Measurements from ENCODE around the gene SLC7A5.
"Not testable (repeated sequence)": the region's sequence is repeated elsewhere in the genome, so short reads cannot be mapped to it uniquely, and the experiment has no call there.

The SLC7A5 gene

DNA sequence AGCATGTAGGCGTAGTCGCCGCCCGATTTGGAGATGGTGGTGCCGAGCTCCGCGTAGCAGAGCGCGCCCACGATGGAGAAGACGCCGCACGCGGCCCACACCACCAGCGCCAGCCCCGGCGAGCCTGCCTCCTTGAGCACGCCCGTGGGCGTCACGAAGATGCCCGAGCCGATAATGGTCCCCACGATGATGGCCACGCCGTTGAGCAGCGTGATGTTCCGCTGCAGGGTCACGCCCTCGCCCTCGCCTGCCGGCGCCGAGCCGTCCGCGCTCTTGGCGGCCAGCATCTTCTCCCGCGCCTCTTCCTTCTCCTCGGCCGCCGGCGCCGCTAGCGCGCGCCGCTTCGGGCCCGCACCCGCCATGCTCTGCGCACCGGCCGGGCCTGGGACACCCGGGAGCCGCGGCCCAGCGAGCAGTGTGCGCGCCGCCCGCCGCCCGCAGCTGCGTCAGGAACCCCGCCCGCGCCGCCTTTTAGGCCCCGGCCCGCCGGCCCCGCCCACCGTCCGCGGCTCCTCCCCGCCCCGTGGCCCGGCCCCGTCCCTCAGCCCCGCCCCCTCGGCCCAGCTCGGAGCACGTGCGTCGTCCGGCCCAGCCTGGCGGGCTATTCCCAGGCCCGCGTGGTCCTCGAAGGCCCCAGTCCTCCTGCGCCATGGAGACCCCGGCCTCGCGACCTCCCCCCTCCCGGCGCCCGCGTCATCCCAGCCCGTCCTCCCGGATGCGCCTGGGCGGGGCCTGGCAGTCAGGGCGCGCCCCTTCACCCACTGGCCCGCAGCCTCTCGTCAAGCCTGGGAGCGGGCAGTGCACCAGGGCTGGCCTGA lies at the start of gene SLC7A5:
TSS of gene SLC7A5 (minus strand) at position 447 of the 818 bp plus-strand sequence. CDS start at position 362, 85 bp downstream.
- not testable (repeated sequence) for DNase-seq

DNA sequence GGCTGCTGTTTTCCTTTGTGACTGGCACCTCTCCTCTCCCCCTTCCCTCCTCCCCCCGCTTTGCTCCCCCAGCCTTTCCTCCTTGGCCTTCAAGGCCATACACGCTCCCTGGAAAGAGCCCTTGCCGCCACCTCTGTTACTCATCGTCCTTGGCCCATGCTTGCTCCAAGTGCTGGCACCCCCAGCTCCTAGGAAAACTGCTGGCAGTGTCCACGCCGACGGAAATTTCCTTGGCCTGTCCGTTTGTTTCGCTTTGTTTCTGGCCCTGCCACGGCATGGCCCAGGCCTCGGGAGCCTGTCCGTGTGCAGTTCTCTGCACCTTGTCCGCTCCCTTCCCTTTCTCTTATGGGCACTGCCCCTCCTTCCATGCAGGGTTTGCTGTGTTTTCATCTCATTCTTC lies 49.0 kb upstream of the SLC7A5 start:
- no peak for DNase-seq

DNA sequence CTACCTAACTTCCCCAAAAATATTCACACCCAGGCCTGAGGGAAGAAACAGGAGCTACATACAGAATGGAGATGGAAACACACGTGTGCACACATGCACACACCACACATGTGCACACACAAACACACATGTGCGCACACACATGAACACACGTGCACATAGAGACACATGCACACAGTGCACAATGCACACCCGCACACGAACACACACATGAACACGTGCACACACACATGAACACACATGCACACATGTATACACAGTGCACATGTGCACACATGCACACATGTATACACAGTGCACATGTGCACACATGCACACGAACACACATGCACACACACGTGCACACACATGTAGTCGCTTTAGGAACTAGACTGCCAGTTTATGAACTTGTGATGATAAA lies 48.2 kb upstream of the SLC7A5 start:
- no peak for DNase-seq

DNA sequence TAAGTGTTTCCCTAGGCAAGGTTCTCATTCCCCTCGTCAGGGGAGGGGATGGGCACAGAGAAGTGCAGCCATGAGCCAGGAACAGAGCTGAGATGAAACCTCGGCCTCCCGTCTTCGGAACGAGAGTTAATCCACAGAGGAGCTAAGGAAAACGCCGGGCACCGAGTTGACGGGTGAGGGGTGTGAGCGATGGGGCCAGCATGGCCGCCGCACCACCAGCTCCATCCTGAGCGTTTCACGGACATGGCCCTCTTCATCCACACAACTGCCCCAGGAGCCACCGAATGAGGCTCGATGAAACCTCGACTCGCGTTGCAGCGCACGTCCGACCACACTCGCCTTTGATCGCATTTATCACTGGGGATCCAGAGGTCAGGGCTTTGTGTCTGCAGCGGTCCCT lies 45.5 kb upstream of the SLC7A5 start:
- DNase-seq, result no peak

DNA sequence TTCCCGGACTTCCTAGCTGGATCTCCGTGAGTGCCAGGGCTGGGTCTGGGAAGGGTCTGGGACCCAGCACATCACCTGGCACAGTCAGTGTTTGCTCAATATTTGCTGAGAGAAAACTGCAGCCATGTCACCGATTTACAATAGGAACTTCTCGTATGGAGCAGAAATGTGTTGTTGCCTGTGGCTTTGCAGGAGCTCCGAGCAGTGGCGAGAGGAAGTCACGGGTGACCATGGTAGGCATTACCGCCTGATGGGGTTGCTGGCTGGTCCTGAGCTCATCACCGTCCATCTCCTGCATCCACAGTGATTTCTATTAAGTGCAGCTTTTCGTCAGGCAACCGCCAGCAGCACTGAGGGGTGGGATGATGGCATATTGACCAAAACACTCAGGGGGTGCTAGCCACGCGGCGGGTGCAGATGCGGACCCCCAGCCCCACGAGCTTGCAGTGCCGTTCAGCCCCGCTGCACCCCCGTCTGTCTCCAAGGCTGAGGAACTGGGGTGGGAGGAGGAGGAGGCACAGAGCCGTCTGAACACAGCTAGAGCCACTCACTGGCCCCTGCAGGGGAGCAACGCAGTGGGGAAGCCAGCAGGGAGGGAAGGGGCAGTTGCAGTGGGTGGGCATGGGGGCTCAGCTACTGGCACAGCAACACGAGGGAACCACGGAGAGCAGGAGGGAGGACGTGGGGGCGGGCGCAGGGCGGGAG lies 44.9 kb upstream of the SLC7A5 start:
- DNase-seq, result not testable (repeated sequence)

DNA sequence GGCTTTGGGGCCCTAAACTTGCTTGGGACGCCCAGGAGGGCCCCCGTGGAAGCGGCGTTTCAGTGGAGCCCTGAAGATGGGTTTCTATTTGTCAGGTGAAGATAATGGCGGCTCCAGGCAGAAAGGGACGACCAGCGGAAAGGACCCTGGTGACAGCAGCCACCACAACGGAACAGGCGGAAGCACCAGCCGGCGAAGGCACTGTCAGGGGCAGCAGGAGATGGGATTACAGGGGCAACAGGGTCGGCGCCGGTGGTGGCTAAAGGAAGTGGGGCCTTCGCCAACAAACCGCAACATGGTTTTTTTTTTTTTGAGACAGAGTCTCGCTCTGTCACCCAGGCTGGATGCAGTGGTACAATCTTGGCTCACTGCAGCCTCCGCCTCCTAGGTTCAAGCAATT lies 43.4 kb upstream of the SLC7A5 start:
- DNase-seq, result not testable (repeated sequence)

DNA sequence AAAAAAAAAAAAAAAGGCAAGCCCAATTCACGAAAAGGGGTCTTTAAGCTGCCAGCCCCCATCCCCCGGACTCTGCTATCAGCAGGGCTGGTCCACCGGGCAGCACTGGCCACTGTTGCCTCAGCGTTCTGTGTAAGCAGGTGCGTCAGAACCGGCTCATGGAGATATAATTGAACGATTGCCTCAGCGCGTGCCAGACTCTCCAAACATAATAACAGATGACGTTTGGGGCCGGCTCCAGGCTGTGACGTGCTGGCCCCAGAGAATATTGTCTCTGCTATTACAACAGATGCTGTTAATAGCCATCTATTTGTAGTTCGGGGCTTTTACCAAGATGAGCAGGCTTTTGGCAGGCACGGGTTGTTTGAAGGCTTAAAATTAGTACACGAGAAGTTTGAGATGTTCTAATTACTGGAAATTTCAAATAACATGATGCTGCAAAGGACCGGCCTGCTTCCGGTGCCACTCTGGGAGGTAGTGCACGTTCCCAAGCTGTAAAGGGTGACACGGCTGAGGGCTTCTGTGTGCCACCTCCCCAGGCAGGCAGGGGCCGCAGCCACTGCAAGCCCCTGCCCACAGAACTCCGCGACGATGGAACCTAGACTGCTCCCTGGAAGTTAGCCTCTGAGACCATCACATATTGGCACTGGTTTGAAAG lies 41.9 kb upstream of the SLC7A5 start:
- DNase-seq, result peak; percentile 34

DNA sequence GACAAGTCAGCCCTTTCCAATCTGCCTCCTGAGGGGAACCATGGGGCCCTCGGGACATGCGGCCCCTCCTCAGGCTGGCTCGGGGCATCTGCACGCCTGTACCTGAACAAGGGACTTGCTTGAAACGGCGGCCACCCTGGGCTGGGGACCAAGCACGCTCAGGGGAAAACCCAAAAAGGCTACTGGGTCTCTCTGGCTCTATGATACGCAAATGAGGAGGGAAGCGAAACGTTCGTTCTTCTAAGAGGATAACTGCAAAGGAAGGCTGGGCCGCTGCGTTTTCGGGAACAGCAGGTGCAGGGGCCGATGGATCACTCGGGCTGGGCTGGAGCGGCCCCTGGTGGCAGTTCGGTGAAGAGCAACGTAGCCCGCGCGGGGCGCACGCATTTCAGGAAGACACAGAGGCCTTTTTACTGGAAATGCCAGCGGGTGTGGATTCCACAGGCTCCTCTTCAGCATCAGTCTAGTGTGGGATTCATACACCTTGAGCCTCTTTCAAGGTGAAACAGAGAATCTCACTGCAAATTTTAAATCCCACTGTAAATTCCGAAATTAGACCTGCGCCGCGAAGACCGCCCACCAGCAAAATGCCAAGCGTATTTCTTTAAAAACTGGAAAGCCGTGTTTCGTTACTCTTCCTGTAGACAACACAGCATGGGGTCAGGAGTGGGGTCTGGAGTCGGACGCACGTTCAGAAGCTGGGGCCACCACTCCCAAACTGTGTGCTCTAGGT lies 40.1 kb upstream of the SLC7A5 start:
- DNase-seq, result not testable (repeated sequence)

DNA sequence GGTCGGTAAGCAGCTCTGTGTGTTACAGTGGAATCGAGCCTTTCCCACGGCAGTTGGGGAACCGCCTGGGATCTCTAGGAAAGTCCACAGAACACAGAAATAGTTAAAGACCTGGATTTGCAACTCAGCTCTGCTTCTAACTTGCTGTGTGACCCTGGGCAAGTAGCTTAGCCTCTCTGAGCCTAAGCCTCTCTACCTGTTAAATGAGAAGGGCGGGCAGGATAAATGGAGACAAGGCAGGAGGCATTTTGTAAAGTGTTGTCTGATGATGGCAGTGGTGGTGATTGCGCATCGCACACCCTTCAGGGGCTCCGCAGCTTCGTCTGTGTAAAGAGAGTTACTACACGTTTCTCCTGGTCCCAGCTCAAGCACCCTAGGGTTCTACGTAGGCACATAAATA lies 38.8 kb upstream of the SLC7A5 start:
- DNase-seq, result not testable (repeated sequence)

DNA sequence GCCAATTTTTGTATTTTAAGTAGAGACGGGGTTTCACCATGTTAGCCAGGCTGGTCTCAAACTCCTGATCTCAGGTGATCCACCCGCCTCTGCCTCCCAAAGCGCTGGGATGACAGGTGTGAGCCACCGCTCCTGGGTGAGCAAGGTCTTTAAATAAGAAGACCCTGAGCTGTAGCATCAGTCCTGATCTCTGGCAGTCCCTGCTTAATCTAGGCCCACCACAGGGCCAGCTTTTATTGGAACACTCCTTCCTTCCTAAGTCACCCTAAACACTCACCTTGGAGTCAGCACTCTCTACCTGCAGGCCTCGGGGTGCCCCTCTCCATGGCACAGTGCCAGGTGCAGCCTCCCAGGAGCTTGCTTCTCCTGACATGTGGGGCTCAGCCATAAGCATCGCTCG lies 36.2 kb upstream of the SLC7A5 start:
- not testable (repeated sequence) for DNase-seq

DNA sequence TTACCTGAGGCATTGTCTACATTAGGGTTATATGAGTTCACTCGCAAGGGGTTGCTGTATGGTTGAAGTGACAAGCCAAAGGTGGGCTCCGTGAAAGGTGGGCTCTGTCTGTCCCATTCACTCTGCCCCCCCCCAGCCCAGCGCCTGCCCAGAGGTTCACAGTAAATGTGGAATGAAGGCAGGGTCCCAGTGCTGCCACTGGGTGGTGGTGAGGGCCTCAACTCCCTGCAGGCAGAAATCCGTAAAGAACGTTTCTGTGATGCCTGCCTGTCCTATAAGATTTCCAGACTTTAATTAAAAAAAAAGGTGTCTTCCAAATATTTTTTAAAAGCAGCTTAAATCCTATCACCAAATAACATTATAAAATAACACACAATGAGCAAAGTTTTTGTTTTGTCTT lies 35.7 kb upstream of the SLC7A5 start:
- not testable (repeated sequence) for DNase-seq

DNA sequence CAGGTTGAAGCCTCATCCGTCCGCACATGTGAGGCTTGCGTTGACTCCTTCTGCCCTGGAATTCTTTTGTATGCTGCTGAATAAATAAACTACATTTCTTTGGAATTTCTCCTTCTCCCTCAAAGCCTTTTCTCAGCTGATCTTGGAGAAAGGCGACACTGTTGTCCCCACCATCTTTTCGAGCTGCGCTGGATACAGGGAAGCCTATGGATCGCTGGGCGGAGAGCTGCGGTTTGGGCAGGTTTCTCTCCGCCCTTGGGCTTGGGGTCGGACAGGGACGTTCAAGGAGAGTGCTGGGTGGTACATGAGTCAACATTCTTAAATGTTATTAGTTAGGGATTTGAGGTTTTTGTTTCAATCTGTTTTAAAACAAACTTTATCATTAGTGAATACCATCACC lies 31.2 kb upstream of the SLC7A5 start:
- DNase-seq, result not testable (repeated sequence)

DNA sequence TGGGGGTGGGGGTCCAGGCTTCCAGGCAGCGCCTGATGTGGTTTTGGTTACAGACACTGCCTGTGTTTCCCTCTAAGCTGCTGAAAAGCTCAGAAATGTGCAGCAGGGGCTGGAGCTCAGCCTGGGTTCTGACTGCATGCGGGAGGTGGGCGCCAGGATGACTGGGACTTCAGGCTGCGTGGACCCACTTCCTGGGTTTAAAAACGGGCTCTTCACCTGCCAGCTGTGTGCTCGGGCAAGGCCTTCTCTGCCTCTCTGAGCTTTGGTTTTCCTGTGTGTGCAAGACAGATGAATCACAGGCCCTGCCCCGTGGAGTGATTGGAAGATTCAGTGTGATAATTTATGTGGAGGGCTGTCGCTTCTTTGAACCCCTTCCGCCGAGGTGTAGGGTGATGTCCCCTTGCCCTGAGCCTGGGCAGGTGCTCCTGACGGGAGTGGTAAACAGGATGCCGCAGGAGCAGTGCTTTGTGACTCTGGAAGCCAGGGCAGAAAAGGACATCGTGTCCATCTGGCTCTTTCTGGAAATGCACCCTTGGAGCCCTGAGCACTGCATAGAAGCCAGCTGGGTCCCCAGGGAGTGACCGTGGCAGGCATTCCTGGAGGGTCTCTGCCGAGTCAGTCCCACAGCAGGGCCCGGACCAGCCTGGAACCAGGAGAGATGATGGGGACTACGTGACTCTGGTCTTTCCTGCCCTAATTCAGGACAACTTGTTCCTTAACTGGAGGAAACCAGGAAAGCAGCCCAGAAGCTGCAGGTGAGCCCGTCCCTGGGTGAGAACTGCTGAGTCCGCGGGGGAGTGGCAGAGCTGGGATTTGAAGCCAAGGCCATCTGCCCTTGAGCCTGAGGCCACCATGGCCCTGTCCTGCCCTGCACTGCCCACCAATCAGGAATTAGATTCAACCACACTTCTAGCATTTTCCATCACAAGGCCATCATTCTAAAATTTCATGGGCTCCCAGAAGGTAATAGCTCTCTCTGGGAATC lies 28.5 kb upstream of the SLC7A5 start:
- no peak for DNase-seq

DNA sequence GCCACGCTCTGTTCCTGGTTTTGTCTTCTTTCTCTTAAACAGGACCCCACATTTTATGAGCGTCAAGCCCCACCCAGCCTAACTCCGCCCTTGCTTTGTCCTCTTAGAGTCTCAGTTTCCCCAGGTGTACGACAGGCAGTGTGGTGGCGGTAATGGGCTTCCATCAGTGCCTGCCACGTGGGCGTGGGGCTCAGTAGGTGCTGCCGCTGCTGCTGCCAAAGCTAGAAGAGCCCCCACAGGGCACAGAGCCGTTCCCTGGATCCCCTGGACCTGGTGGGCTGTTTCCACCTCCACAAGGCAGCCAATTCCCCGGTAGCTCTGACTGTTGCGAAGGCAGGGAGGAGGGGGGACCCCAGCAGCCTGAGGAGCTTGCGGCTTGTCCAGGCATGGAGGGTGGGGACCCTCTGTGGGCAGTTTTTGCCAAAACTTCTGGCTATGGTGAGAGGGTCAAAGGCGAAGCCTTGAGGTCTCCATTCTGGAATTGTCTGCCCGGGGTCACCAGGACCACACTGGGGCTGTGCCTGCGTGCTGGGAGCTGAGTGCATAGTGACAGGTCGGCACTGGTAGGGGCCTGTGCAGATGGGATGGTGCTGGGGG lies 27.7 kb upstream of the SLC7A5 start:
- DNase-seq, result not testable (repeated sequence)

DNA sequence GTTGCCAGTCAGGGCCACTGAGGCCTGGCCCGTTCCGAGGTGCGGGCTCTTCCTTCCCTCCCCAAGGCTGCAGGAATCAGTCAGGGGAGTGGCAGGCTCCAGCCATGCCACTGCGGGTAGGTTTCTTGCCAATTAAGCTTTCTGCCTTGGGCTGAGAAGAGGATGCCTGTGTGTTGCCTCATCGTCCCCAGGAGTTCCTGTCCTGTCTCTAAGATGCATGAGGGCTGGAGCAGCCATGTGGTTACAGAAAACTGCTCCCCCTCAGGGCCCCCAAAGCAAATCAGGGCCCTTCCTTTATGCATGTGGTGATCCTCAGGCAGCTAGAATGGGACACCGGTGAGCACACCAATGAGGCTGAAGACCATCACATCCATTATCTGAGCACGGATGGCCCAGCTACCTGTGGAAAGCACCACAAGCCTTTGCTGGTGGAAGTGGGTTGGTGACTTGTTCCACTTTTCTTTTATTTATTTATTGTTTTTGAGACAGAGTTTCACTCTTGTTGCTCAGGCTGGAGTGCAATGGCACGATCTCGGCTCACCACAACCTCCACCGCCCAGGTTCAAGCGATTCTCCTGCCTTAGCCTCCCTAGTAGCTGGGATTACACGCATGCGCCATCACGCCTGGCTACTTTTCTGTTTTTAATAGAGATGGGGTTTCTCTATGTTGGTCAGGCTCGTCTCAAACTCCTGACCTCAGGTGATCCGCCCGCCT lies 27.0 kb upstream of the SLC7A5 start:
- not testable (repeated sequence) for DNase-seq

DNA sequence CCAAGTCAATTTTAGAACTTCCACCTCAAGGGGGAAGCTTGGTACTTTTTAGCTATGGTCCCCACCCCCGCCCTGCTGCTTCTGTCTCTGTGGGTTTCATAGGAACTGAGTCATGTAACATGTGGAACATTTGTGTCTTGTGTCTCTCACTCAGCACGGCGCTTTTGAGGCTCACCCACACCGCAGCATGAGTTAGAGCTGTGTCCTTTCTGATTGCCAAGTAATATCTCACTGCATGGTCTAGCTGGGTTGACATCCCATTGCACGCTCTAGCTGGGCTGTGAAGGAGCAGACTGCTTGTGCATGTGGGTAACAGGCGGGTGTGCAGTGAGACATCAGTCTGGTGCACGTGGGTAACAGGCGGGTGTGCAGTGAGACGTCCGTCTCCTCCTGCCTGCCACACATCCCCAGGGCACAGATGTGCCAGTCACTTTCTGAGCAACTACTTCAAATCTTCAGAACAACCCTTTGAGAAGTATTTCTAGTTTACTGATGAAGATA lies 26.4 kb upstream of the SLC7A5 start:
- DNase-seq, result no peak

DNA sequence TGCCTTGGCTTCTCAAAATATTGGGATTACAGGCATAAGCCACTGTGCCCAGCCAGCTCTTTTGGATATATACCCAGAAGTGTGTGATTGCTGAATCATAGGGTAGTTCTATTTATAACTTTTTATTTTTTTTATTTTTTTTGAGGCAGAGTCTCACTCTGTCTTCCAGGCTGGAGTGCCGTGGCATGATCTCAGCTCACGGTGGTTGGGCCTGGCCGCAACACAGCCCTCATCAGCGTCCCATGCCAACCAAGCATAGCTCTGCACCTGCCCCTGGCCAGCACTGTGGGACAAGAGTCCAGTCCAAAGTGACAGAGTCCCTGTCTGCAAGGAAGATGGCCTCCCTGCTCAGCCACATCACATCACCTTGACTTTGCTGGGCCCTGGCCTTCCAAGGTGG lies 24.7 kb upstream of the SLC7A5 start:
- not testable (repeated sequence) for DNase-seq

DNA sequence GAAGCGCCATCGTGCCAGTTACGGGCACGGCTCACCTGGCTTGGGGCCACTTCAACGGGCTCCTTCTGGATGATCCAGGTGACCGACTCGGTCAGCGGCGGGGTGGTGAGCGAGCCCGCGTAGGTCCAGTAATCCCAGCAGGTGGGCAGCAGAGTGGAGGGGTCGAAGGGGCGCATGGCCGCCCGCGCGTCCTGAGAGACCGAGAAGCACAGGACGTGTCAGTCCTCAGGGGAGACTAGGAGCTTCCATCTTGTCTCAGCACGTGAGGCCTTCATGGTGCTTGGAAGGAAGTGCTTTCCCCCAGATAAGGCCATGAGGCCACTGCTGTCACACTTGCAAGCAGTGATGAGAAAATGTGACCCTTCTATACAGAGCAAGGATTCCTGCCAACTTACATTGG lies 22.5 kb upstream of the SLC7A5 start:
- DNase-seq, result no peak

DNA sequence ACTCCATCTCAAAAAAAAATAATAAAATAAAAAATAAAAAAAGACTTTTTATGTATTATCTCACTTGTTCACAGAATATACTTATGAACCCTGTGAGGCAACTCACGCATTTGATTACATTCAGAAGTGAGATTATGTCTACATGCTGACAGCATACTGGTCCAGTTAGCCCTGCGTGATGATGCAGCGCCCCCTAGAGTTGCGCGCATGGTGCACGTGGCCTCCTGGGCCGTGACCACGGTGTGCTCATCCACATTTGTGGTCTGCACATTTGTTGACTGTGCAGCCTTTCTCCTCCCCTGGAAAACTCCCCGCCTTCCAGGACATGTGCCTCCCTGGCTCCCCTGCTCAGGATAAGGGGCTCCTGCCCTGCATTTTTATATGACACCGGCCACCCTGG lies 20.5 kb upstream of the SLC7A5 start:
- not testable (repeated sequence) for DNase-seq

DNA sequence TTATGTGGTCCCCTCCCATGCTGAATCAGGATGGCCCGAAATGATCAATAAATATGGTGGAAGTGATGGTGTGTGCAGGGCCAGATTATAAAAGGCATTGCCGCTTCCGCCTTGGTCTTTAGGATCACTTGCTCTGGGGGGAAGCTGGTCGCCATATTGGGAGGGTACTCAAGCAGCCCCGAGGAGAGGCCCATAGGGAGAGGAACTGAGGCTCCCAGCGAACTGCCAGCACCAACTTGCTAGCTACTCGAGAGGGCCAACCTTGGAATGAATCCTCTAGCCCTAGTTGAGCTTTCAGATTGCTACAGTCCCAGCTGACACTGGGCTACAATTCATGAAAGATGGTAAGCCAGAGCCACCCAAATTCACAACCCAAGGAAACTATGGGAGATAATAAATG lies 19.0 kb upstream of the SLC7A5 start:
- not testable (repeated sequence) for DNase-seq
